K562 (cell line): Measurements from ENCODE around the gene ETFBKMT. TPM values are rescaled to one million over a fixed set of nuclear protein-coding genes. Genes with fewer than 3 reads are reported as not detected.

ENCODE experiments used
- ASH1L ChIP-seq: fragments of 450-650 bp; IDR thresholded peaks from 2 replicates; pipeline ENCODE4 v1.6.1; 2018; ENCODE audit warnings: borderline replicate concordance, mild to moderate bottlenecking, low read depth; ENCODE audit not compliant: partially characterized antibody
- BRD4 ChIP-seq: fragments of 200-600 bp; sonication (generic); IDR thresholded peaks from 2 replicates; pipeline ENCODE4 v1.6.1; 2017; ENCODE audit warnings: inconsistent platforms
- HMG20B ChIP-seq: fragments of 250-450 bp; sonication (Bioruptor Pico); IDR thresholded peaks from 2 replicates; pipeline ENCODE4 v1.5.0; 2021; ENCODE audit warnings: mild to moderate bottlenecking
- NCOA6 ChIP-seq: fragments of 450-650 bp; IDR thresholded peaks from 2 replicates; pipeline ENCODE4 v1.6.1; 2017; ENCODE audit warnings: mild to moderate bottlenecking
- SMAD3 ChIP-seq: fragments of 450-650 bp; formaldehyde crosslinking; conservative IDR thresholded peaks from 2 replicates; pipeline ENCODE4 v1.4.0; 2020; ENCODE audit warnings: mild to moderate bottlenecking
- SMARCE1 ChIP-seq: fragments of 450-650 bp; IDR thresholded peaks from 2 replicates; pipeline ENCODE4 v1.7.1; 2016; ENCODE audit warnings: mild to moderate bottlenecking
- SREBF1 ChIP-seq: fragments of 150-350 bp; IDR thresholded peaks from 2 replicates; pipeline ENCODE4 v1.6.1; 2014; ENCODE audit warnings: antibody characterized with exemption, low read depth, low read length, borderline replicate concordance
- SRSF7 ChIP-seq: fragments of 200-400 bp; formaldehyde crosslinking; optimal IDR thresholded peaks from 2 replicates; pipeline ENCODE3; 2017; ENCODE audit warnings: mild to moderate bottlenecking, low read depth, low read length
- TCF7 ChIP-seq: sonication (generic); IDR thresholded peaks from 2 replicates; pipeline ENCODE4 v1.6.1; 2016; ENCODE audit warnings: antibody characterized with exemption, borderline replicate concordance
- THRB ChIP-seq: fragments of 450-650 bp; formaldehyde crosslinking; conservative IDR thresholded peaks from 2 replicates; pipeline ENCODE4 v1.4.0; 2022; ENCODE audit warnings: mild to moderate bottlenecking, missing genetic modification characterization
- ZBTB8A ChIP-seq: fragments of 450-650 bp; IDR thresholded peaks from 2 replicates; pipeline ENCODE4 v1.6.1; 2018; ENCODE audit warnings: mild to moderate bottlenecking, moderate library complexity; ENCODE audit not compliant: partially characterized antibody
- ZNF197 ChIP-seq: fragments of 200-800 bp; sonication (Bioruptor generic); IDR thresholded peaks from 2 replicates; pipeline ENCODE4 v1.6.1; 2016; ENCODE audit warnings: low read depth, missing genetic modification characterization, missing compliant biosample characterization
- ZNF282 ChIP-seq: sonication (generic); formaldehyde crosslinking; IDR thresholded peaks from 2 replicates; pipeline ENCODE4 v1.8.1; 2023; ENCODE audit warnings: missing genetic modification reagents
- ZNF318 ChIP-seq, 2 experiments: fragments of 450-650 bp; IDR thresholded peaks; 2 replicates each; pipeline ENCODE4 v1.6.1; 2016; ENCODE audit warnings: mild to moderate bottlenecking in 2 of 2, borderline replicate concordance in 1 of 2, low read depth in 1 of 2, moderate library complexity in 1 of 2
- ZNF324 ChIP-seq: fragments of 250-450 bp; sonication (Bioruptor Pico); IDR thresholded peaks from 2 replicates; pipeline ENCODE4 v1.4.0; 2020; ENCODE audit warnings: mild to moderate bottlenecking
- polyA plus RNA-seq, 8 experiments: library from polyadenylated mRNA; depleted of rRNA in 4 of 8; stranded (reverse) in 5 of 8; unstranded in 3 of 8; fragments of >200 nt; fragmentation: Nextera tagmentation in 2 of 8; fragmentation: Illumina TruSeq in 1 of 8; extraction: Ambion mirVana in 2 of 8; extraction: Trizol in 1 of 8; gene quantifications; 2 replicates each; pipeline versions ENCODE4 v1.2.1 to v1.2.3, GENCODE V29; 2011 to 2014; ENCODE audit warnings: inconsistent platforms in 1 of 8, missing spikeins in 1 of 8
- total RNA-seq, 7 experiments: library from RNA; depleted of rRNA in 6 of 7; stranded (reverse); fragments of >200 nt in 6 of 7; fragmentation: Illumina TruSeq in 2 of 7; extraction: Trizol in 2 of 7; gene quantifications; 2 replicates each; pipeline versions ENCODE4 v1.2.1 to v1.2.3, GENCODE V29; 2011 to 2021; ENCODE audit warnings: low replicate concordance in 1 of 7

ETFBKMT gene
- total and polyA plus RNA-seq, 9 of the 15 experiments (the other 6 are each of a cell fraction or from before 2014, with no cell fraction given), result 0.18 to 1.7 (median 0.96) TPM

- TF ChIP-seq ZNF324, result no peak
- TF ChIP-seq HMG20B, result no peak
- no peak for TF ChIP-seq SMARCE1
- no peak for TF ChIP-seq ZNF282 (CRISPR knock-in tag)
- TF ChIP-seq THRB (CRISPR knock-in tag), result no peak
- TF ChIP-seq TCF7, result no peak
- no peak for TF ChIP-seq SREBF1
- TF ChIP-seq BRD4, result no peak
- no peak for TF ChIP-seq NCOA6
- TF ChIP-seq ZNF318 (IDR thresholded peaks at IDR 0.05; ENCODE audit: borderline replicate concordance in 1 of 2, low read depth in 1 of 2), result no peak
- TF ChIP-seq ASH1L, result no peak
- no peak for TF ChIP-seq SMAD3
- no peak for TF ChIP-seq ZBTB8A
- no peak for TF ChIP-seq ZNF197
- TF ChIP-seq SRSF7, result no peak
Measured at GRCh38 chr12:31659087-31659942, at the start of gene ETFBKMT (continued).
